NCI-H526 (cell line): ENCODE results near the gene METTL16.
A peak's percentile ranks its signal among the peaks of the same experiment; 100 is the strongest.

Source experiments
- DNase-seq, 2 experiments: peaks; one replicate each; lab custom pipeline; 2025; lab: John Stamatoyannopoulos, UW

METTL16 gene

GRCh38 chr17:2395258-2396181 lies 116.2 kb downstream of the METTL16 start:
- DNase-seq = no peak

DNA sequence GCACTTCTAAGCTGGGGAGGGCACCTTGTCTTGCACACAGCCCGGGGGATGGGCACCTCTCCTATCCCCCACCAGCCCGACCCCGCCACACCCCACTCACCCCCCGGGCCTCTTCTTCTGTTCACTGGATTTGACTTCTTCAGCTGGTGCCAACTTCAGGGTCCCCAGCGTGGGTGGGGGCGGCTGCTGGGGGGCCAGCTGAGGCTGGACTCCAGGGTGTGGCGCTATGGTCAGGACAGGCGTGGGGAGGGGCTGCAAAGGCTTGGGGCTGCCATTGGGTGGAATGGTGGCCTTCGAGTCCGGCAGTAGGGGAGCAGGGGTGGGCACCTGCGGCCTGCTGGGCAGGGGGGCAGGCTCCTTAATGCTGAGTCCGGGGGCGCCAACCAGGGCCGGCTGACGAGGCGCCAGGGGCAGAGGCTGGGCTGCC lies 116.9 kb downstream of the METTL16 start:
- DNase-seq = no peak

- DNase-seq = no peak
These were observed 117.5 kb downstream of the METTL16 start for GRCh38 chr17:2393954-2394749.

- DNase-seq = peak in 1 of 2 experiments; percentile 89
These were observed 118.3 kb downstream of the METTL16 start for GRCh38 chr17:2393174-2393953.

DNA sequence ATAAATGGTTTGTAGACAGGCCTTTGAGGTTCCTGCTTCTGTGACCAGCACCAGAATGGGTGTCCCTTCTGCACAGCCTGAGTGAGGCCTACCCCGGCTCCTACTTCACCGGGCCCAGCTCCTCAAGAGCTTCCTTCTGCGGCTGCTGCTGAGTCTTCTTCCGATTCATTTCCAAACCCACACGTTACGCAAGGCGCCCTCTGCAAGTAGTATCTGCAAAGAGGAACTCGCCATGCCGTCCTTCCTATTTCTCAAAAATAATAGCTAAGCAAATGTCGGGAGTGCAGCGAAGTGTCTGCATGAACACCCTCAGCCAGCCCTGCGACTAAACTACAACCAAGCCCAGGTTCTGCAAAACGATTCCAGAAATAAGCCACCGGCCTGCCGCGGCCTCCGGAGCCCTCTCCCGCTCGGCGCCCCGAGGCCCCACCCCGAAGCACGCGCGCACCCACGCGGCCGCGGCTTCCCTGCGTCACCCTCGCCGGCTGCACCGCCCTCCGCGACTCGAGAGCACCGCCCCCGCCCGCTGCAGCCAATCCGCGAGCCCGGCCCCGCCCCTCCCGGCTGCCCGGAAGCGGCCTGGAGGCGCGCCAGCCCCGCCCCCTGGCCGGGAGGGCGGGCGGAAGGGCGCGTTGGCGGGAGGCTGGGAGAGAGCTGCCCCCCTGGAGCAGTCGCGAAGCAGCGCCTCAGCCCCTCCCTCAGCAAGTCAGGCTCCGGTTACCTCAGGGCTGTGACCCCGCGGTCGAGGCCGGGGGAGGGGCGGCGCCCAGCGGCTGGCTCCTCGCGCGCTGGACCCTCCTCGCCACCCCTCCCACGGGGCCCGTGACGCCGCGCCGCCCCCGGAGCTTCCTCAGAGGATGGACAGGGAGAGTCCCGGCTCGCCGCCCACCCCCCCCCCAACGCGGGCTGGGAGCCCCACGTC lies 119.2 kb downstream of the METTL16 start:
- DNase-seq = peak; percentile 75 to 94

DNA sequence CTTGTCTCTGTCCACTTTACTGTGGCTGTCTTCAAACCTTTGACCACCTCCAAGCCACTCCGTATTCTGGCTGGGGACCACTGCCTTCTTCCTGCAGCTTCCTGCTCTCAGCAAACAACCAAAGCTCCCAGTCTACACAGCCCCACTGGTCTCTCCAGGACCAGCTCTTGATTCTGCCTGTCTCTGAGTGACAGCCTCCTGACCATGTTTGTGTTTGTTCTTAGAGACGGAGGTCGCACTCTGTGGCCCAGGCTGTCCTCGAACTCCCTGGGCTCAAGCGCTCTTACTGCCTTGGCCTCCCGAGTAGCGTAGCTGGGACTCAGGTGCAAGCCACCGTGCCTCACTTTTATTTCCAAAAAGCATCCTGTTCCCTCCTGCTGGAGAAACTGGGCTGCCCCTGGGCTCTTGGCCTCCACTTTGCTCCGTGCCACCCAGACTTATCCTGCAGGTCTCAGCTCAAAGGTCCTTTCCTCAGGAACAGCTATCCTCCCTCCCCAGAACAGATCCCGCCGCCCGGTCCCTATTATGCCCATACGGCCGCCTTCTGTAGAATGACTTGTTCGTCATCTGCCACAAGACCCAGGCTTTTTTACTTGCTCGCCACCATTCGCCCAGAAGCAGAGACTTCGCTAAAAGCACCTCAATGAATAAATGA lies 120.0 kb downstream of the METTL16 start:
- DNase-seq = no peak

- DNase-seq = no peak
These were observed 121.4 kb downstream of the METTL16 start for GRCh38 chr17:2390199-2390836.

- no peak for DNase-seq
These were observed 123.0 kb downstream of the METTL16 start for GRCh38 chr17:2388683-2389055.

GRCh38 chr17:2388020-2388682 lies 123.5 kb downstream of the METTL16 start:
- peak in 1 of 2 experiments; percentile 12 for DNase-seq

- no peak for DNase-seq
These were observed 124.3 kb downstream of the METTL16 start for GRCh38 chr17:2387086-2388019.

DNA sequence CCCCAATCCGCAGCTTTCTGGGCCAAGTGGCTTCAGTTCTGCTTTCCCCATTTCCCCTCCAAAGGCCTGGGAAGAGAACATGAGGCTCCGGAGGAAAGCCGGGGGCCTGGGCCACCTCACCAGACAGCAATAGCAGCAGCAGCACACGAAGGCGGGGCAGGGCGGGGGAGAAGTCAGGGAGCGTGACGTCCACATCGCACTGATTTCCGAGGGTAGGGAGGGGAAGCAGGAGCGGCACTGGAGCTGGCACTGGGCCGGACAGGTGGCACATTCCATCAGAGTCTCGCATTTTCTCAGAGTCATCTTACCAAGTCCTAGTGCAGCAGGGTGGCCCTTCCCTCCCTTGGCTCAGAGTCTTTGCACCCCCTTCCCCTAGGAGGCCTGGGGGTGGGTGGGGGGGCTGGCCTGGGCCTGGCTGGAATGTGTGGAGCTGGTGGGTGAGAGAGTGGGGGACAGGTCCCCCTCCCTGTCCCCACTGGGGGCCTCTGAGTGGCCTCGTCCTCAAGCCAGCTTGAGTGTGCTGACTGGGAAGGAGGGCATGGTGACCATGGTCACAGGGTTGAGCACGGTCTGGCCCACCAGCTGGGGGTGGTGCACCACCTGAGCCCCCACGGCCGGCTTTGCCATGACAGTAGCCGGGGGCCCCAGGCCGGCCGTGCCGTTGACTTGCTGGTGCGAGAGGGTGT lies 125.1 kb downstream of the METTL16 start:
- DNase-seq = no peak

- no peak for DNase-seq
These were observed 126.2 kb downstream of the METTL16 start for GRCh38 chr17:2385240-2386210.

- no peak for DNase-seq
These were observed 127.1 kb downstream of the METTL16 start for GRCh38 chr17:2384439-2385127.

DNA sequence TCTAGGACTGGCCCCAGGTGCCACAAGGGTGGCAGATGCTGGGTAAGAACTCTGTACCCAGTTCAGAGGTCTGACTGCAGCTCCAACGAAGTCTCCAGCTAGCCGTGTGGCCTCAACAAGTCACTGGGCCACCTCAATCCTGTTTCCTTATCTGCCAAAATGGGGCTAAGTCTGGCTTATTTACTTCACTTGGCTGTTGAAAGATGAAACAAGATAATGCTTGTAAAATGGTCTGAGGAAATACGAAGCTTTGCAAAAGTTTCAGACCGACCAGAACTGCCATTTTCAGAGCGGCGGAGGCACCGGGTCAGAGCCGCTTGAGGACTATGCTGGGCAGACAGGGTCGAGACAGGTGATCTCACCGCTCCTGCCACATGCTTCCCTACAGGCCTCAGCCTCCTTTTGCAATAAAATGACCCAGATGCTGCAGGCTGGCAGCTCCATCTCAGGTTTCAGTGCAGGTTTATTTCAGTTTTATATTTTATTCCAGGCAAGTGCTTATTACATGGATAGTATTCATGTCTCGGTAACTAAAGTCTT lies 128.0 kb downstream of the METTL16 start:
- no peak for DNase-seq

- no peak for DNase-seq
These were observed 130.6 kb downstream of the METTL16 start for GRCh38 chr17:2380950-2381649.
